ENCODE data around the gene APOF. TPM values are rescaled to one million over a fixed set of nuclear protein-coding genes. Genes with fewer than 3 reads are reported as not detected.

The APOF gene
- total and polyA plus RNA-seq, 2 of the 13 experiments (the other 11 are each of a cell fraction or from before 2014, with no cell fraction given), result 3.3 to 23.9 TPM

DNA sequence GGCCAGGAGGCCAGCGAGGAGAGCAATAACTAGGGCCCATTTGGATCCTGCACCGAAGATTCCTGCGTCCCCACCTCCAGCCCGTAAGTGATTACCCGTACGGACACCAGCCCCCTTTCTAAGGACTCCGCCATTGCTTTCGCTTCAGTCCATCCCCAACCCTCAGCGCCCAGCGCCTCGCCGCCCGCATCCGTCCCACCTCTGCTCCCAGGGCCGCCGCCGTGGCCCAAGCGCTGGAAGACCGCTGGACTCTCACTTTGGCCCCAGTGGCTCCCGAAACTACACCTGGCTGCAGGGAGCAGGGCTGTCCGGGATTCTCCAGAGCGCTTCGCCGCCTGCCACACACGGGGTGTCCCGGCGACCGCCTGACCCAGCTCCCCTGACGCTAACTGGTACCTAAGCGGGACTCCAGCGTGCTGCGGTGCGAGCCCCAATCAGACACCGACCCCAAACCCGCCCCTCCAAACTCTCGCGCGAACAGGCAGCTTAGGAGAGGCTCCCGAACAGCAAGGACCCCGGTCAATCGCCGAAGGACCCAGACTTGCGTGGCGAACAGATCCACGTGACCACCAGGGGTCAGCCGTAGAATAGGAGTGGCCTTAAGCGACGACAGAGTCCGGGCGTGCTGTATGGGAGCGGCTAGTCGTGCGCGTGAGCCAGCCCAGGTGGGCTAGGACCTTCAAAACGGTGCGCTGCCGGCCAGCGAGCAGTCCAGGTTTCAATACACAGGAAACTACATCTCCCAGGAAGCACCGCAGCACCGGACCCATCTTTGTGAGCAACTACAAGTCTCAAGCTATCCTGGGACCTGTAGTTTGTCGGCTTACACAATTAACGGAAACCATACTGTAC lies 46.8 kb downstream of the APOF start, which contains the start of gene CNPY2 (continued):
- TF ChIP-seq MAF1 (CRISPR knock-in tag; IDR thresholded peaks at IDR 0.05; ENCODE audit: borderline replicate concordance) (peak; percentile 51; the same call in 1 of the 2 replicates), POLR2A (IDR thresholded peaks at IDR 0.05; ENCODE audit: insufficient read depth in 1 of 2, low read depth in 2 of 2, low read length in 2 of 2) (peak; percentile 91), HOXA7 (CRISPR knock-in tag; IDR thresholded peaks at IDR 0.05) (no peak), AGO2 (optimal IDR thresholded peaks at IDR 0.05; ENCODE audit: low read depth, low read length) (peak; percentile 95), STAG1 (CRISPR knock-in tag; IDR thresholded peaks at IDR 0.05) (peak; percentile 96), SP140L (CRISPR knock-in tag; IDR thresholded peaks at IDR 0.05; ENCODE audit: borderline replicate concordance) (no peak), ZNF749 (CRISPR knock-in tag; IDR thresholded peaks at IDR 0.05; ENCODE audit: borderline replicate concordance) (0 out of 2 replicates have a peak, but pooled peaks have one; percentile 19), ETV6 (CRISPR knock-in tag; conservative IDR thresholded peaks at IDR 0.05) (no peak), SP5 (CRISPR knock-in tag; IDR thresholded peaks at IDR 0.05; ENCODE audit: borderline replicate concordance, low read depth) (0 out of 2 replicates have a peak, but pooled peaks have one; percentile 7), FIP1L1 (IDR thresholded peaks at IDR 0.05; ENCODE audit: borderline replicate concordance, insufficient read depth, low read depth, low read length) (no peak), SOX13 (IDR thresholded peaks at IDR 0.05) (no peak), SOX13 (CRISPR knock-in tag; conservative IDR thresholded peaks at IDR 0.05 in 1 of 2, IDR thresholded peaks at IDR 0.05 in 1 of 2) (peak in 1 of 2 experiments; percentile 32; a peak in 1 of 4 replicates), CREB1 (IDR thresholded peaks at IDR 0.05) (peak; percentile 56; the same call in 1 of the 2 replicates), CREB1 (CRISPR knock-in tag; IDR thresholded peaks at IDR 0.05) (peak; percentile 85), ZNF672 (CRISPR knock-in tag; IDR thresholded peaks at IDR 0.05) (no peak), PTBP1 (IDR thresholded peaks at IDR 0.05; ENCODE audit: low read depth, low read length, poor library complexity, severe bottlenecking) (no peak), YEATS2 (CRISPR knock-in tag; IDR thresholded peaks at IDR 0.05; ENCODE audit: borderline replicate concordance) (peak; percentile 94), HNRNPUL1 (IDR thresholded peaks at IDR 0.05; ENCODE audit: low read depth, low read length) (no peak), HDAC1 (CRISPR knock-in tag; IDR thresholded peaks at IDR 0.05) (peak; percentile 76)
- TF ChIP-seq, protein P1, sequence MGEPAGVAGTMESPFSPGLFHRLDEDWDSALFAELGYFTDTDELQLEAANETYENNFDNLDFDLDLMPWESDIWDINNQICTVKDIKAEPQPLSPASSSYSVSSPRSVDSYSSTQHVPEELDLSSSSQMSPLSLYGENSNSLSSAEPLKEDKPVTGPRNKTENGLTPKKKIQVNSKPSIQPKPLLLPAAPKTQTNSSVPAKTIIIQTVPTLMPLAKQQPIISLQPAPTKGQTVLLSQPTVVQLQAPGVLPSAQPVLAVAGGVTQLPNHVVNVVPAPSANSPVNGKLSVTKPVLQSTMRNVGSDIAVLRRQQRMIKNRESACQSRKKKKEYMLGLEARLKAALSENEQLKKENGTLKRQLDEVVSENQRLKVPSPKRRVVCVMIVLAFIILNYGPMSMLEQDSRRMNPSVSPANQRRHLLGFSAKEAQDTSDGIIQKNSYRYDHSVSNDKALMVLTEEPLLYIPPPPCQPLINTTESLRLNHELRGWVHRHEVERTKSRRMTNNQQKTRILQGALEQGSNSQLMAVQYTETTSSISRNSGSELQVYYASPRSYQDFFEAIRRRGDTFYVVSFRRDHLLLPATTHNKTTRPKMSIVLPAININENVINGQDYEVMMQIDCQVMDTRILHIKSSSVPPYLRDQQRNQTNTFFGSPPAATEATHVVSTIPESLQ (CRISPR knock-in tag; conservative IDR thresholded peaks at IDR 0.05), result 0 out of 2 replicates have a peak, but pooled peaks have one; percentile 87
- TF ChIP-seq, protein P2, sequence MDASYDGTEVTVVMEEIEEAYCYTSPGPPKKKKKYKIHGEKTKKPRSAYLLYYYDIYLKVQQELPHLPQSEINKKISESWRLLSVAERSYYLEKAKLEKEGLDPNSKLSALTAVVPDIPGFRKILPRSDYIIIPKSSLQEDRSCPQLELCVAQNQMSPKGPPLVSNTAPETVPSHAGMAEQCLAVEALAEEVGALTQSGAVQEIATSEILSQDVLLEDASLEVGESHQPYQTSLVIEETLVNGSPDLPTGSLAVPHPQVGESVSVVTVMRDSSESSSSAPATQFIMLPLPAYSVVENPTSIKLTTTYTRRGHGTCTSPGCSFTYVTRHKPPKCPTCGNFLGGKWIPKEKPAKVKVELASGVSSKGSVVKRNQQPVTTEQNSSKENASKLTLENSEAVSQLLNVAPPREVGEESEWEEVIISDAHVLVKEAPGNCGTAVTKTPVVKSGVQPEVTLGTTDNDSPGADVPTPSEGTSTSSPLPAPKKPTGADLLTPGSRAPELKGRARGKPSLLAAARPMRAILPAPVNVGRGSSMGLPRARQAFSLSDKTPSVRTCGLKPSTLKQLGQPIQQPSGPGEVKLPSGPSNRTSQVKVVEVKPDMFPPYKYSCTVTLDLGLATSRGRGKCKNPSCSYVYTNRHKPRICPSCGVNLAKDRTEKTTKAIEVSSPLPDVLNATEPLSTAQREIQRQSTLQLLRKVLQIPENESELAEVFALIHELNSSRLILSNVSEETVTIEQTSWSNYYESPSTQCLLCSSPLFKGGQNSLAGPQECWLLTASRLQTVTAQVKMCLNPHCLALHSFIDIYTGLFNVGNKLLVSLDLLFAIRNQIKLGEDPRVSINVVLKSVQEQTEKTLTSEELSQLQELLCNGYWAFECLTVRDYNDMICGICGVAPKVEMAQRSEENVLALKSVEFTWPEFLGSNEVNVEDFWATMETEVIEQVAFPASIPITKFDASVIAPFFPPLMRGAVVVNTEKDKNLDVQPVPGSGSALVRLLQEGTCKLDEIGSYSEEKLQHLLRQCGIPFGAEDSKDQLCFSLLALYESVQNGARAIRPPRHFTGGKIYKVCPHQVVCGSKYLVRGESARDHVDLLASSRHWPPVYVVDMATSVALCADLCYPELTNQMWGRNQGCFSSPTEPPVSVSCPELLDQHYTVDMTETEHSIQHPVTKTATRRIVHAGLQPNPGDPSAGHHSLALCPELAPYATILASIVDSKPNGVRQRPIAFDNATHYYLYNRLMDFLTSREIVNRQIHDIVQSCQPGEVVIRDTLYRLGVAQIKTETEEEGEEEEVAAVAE (CRISPR knock-in tag; IDR thresholded peaks at IDR 0.05; ENCODE audit: borderline replicate concordance), result no peak
- TF ChIP-seq, protein P3, sequence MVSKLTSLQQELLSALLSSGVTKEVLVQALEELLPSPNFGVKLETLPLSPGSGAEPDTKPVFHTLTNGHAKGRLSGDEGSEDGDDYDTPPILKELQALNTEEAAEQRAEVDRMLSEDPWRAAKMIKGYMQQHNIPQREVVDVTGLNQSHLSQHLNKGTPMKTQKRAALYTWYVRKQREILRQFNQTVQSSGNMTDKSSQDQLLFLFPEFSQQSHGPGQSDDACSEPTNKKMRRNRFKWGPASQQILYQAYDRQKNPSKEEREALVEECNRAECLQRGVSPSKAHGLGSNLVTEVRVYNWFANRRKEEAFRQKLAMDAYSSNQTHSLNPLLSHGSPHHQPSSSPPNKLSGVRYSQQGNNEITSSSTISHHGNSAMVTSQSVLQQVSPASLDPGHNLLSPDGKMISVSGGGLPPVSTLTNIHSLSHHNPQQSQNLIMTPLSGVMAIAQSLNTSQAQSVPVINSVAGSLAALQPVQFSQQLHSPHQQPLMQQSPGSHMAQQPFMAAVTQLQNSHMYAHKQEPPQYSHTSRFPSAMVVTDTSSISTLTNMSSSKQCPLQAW (CRISPR knock-in tag; IDR thresholded peaks at IDR 0.05), result peak; percentile 90; the same call in 1 of the 2 replicates
